ENCODE measurements around the gene NF1.
"Not testable (repeated sequence)": the region's sequence is repeated elsewhere in the genome, so short reads cannot be mapped to it uniquely, and the experiment has no call there.

Gene NF1

DNA sequence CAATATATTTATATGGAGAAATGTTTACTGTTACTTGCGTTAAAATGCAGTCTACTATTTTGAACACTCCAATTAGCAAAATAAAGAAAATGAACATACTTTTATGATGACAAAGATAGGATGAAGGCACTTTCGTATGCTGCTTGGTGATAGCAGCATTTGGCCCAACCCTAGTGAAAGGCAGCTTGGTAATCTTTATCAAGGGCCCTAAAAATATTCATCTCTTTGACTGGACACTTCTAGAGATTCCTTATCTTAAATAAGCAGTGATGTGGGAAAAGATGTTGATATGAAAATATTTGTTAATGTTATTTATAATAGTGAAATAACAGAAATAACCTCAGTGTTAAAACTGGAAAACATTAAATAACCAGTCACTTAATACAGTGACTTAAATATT, 79.4 kb downstream of the NF1 start:
- DNase-seq (ENCODE audit: extremely low spot score, insufficient read length, low read depth) (no peak), FAIRE-seq (no peak)

- DNase-seq (ENCODE audit: extremely low spot score, insufficient read length, low read depth) (no peak), FAIRE-seq (no peak)
Observed at GRCh38 chr17:31175237-31175636, 80.5 kb downstream of the NF1 start.

DNA sequence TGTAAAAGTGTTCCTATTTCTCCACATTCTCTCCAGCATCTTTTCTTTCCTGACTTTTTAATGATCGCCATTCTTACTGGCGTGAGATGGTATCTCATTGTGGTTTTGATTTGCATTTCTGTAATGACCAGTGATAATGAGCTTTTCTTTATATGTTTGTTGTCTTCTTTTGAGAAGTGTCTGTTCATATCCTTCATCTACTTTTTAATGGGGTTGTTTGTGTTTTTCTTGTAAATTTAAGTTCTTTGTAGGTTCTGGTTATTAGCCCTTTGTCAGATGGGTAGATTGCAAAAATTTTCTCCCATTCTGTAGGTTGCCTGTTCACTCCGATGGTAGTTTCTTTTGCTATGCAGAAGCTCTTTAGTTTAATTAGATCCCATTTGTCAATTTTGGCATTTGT, 81.4 kb downstream of the NF1 start:
- DNase-seq (ENCODE audit: extremely low spot score, insufficient read length, low read depth); FAIRE-seq: not testable (repeated sequence)

DNA sequence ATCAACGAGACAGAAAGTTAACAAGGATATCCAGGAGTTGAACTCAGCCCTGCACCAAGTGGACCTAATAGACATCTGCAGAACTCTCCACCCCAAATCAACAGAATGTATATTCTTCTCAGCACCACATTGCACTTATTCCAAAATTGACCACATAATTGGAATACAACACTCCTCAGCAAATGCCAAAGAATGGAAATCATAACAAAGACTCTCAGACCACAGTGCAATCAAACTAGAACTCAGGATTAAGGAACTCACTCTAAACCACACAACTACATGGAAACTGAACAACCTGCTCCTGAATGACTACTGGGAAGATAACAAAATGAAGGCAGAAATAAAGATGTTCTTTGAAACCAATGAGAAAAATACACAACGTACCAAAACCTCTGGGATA, 84.2 kb downstream of the NF1 start:
- FAIRE-seq; DNase-seq (ENCODE audit: extremely low spot score, insufficient read length, low read depth): not testable (repeated sequence)

DNA sequence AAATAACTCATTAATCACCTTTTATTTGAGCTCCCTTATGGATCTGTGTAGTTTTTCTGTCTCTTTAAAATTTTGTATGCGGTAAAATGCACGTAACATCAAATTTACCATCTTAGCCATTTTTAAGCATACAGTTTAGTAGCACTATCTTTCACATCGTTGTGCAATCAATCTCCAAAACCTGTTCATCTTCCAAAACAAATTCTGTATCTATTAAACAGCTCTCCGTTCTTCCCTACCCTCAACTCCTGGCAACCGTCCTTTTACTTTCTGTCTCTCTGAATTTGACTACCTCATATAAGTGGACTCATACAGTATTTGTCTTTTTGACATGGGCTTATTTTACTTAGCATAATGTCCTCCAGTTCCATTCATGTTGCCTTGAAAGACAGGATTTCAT, 100.5 kb downstream of the NF1 start:
- no peak for FAIRE-seq
- no peak for DNase-seq (ENCODE audit: extremely low spot score, insufficient read length, low read depth)

GRCh38 chr17:31198026-31198425, 103.2 kb downstream of the NF1 start:
- no peak for DNase-seq (ENCODE audit: extremely low spot score, insufficient read length, low read depth)
- no peak for FAIRE-seq

DNA sequence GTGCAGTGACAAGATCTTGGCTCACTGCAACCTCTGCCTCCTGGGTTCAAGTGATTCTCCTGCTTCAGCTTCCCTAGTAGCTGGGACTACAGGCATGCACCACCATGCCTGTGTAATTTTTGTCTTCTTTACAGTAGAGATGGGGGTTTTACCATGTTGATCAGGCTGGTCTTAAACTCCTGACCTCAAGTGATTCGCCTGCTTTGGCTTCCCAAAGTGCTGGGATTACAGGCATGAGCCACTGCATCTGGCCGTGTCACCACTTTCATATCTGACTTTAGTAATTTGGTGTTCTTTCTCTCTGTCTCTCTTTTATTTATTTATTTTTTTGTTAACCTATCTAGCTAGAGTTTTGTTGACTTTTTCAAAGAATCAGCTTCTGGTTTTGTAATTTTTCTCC, 103.9 kb downstream of the NF1 start:
- not testable (repeated sequence) for FAIRE-seq

DNA sequence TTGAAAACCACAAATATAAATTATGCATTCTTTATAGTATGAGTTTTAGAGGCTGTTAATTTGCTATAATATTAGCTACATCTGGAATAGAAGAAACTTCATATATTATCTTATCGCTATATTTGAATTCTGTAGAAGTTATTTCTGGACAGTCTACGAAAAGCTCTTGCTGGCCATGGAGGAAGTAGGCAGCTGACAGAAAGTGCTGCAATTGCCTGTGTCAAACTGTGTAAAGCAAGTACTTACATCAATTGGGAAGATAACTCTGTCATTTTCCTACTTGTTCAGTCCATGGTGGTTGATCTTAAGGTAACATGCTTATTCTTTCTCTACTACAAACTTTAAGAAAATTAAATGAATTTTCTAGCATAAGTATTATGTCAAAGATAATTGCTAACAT, 105.5 kb downstream of the NF1 start:
- DNase-seq (ENCODE audit: extremely low spot score, insufficient read length, low read depth): no peak
- no peak for FAIRE-seq

More for the DNA sequence above, 103.9 kb downstream of the NF1 start:
- not testable (repeated sequence) for DNase-seq (ENCODE audit: extremely low spot score, insufficient read length, low read depth)

DNA sequence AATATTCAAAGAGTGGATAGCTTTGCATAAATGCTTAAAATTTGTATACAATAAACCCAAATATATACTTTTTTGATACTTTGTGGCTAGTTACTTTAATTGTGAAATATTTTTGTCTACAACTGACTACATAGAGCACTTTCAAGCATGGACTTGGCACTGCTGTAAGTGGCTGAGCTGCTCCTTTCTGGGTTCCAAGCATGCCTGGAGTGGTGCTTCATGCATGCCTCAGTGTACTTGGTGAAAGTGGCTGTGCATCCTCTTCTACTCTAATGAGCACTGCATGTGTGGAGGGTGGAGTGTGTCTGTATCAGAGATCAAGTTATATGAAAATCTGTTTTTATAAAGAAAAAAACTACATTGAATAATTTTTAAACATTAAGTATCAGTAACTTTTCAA, 108.2 kb downstream of the NF1 start:
- FAIRE-seq: no peak
- DNase-seq (ENCODE audit: extremely low spot score, insufficient read length, low read depth): no peak

- DNase-seq (ENCODE audit: extremely low spot score, insufficient read length, low read depth): no peak
- FAIRE-seq: peak; percentile 46
Observed at GRCh38 chr17:31211352-31212012, 116.7 kb downstream of the NF1 start.

DNA sequence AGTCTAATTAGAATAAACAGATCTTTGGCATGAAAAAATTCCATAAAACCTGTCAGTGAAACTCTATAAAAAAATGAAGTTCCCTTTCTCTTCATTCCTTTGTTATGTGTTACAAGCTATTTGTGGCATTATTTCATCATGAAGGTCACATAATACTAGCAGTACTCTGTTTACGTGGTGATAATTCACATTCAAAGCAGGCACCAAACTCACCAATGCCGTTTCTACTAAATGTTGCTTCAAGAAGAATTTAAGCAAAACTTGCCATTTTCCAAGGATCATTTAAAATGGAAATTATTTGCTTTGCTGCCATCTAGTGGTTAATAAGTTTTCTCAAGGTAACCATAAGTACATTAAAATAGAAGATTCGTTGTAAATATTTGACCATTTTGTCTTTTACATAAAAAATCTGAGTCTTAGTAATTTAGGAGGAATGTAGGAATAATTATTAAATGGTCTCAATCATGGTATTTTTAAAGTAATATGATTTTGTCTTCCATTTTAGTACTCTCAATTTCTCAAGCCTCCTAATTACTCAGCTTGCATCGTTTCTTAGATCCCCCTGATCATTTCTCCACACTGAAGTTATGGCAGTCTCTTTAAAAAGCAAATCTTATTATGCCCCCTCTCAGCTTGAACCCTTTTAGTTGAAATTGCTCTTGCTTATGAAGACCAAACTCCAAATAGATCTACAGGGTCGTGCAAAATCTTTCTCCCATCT, 121.4 kb downstream of the NF1 start:
- FAIRE-seq (peak; percentile 75), DNase-seq (ENCODE audit: extremely low spot score, insufficient read length, low read depth) (no peak)

- DNase-seq (ENCODE audit: extremely low spot score, insufficient read length, low read depth): no peak
- no peak for FAIRE-seq
Observed at GRCh38 chr17:31224366-31224765, 129.6 kb downstream of the NF1 start.

DNA sequence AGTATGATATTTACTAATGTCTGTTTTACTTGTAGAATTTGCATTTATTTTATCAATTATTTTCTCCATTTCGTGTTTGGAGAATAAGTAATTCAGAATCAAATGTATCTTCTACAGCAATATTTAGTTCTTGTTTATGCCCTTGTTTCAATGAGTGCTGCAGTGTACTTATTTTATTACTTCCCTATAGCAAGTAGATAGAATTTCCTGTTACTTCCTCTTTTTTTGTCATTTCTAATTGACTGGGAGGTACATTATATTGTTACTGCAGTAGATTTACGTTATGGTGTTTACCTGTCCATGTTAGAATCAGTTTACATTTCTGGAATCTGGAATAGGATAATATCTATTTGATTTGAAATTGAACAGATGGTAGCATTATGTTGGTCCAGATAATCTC, 131.1 kb downstream of the NF1 start:
- FAIRE-seq (no peak), DNase-seq (ENCODE audit: extremely low spot score, insufficient read length, low read depth) (no peak)

GRCh38 chr17:31226373-31226772, 131.6 kb downstream of the NF1 start:
- FAIRE-seq (no peak), DNase-seq (ENCODE audit: extremely low spot score, insufficient read length, low read depth) (no peak)

- no peak for DNase-seq (ENCODE audit: extremely low spot score, insufficient read length, low read depth)
- FAIRE-seq: no peak
Observed at GRCh38 chr17:31226950-31227349, 132.2 kb downstream of the NF1 start.

DNA sequence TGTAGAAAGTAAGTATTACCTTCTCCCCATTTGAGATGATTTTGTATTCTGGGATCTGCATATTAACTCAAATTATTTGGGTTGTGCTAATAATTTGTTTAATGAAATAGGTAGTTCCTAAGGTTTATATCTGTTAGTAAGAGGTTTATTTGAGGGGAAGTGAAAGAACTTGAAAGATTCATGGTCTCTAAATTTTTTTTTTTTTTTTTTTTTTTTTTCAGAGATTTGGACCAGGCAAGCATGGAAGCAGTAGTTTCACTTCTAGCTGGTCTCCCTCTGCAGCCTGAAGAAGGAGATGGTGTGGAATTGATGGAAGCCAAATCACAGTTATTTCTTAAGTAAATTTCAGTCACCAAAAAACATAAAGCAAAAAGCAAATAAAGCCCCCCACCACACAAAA, 137.1 kb downstream of the NF1 start:
- FAIRE-seq (no peak), DNase-seq (ENCODE audit: extremely low spot score, insufficient read length, low read depth) (no peak)

GRCh38 chr17:31235110-31235509, 140.3 kb downstream of the NF1 start:
- DNase-seq (ENCODE audit: extremely low spot score, insufficient read length, low read depth) (no peak), FAIRE-seq (no peak)

GRCh38 chr17:31236137-31236536, 141.4 kb downstream of the NF1 start:
- no peak for FAIRE-seq
- DNase-seq (ENCODE audit: extremely low spot score, insufficient read length, low read depth): no peak

DNA sequence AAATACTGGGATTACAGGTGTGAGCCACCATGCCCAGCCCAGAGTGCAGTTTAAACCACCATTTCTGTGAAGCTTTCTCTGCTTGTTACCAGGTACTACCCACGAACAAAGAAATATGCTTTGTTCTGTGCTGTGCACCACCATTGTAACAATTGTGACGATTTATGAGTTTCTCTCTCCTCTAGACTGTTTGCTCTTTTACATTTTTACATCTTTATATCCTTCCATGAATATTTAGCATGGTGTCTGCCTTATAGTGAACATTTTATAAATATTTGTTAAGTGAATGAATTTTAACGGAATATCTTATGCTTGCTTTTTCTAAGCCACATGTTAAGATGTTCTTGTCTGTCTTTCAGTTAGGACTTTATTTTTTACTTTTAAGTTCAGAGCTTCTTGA, 141.9 kb downstream of the NF1 start:
- DNase-seq (ENCODE audit: extremely low spot score, insufficient read length, low read depth): no peak
- FAIRE-seq: peak; percentile 52

GRCh38 chr17:31241116-31241515, 146.3 kb downstream of the NF1 start:
- FAIRE-seq (no peak), DNase-seq (ENCODE audit: extremely low spot score, insufficient read length, low read depth) (no peak)

GRCh38 chr17:31248986-31249834, 154.4 kb downstream of the NF1 start:
- DNase-seq (ENCODE audit: extremely low spot score, insufficient read length, low read depth) (no peak), FAIRE-seq (no peak)
